ENCODE measurements around the gene ADAP1.

The ADAP1 gene

DNA sequence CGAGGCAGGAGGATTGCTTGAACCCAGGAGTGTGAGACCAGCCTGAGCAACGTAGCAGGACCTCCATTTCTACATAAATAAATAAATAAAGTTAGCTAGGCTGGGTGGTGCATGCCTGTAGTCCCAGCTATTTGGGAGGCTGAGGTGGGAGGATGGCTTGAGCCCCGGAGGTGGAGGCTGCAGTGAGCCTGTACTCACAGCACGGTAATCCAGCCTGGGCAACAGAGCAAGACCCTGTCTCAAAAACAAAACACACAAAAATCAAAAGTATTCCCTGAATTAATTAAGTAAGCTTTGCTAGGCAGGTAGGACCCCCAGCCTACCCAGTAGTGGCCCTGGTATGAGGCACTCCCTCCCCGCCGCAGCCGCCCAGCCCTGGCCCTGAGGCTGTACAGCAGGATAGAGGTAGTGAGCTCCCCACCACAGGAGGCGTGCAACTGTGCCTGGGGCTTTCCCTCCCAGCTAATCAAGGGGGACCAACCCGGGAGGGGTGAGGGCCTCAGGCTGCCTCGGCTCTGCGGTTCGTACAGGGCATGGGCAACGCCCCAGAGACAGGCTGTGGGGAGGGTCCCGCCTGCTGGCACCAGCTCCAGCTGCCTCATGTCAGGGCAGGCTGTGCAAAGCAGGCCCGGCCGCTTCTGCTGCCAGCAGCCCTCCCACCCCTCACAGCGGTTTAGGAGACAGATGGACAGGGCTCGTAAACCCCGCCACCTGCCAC, 27.5 kb upstream of the ADAP1 start:
- Histone ChIP-seq H3K27ac (no peak overlapping the region), H3K4me3 (no peak overlapping the region)
- no peak for DNase-seq (ENCODE audit: low spot score)
- TF ChIP-seq, protein P1, sequence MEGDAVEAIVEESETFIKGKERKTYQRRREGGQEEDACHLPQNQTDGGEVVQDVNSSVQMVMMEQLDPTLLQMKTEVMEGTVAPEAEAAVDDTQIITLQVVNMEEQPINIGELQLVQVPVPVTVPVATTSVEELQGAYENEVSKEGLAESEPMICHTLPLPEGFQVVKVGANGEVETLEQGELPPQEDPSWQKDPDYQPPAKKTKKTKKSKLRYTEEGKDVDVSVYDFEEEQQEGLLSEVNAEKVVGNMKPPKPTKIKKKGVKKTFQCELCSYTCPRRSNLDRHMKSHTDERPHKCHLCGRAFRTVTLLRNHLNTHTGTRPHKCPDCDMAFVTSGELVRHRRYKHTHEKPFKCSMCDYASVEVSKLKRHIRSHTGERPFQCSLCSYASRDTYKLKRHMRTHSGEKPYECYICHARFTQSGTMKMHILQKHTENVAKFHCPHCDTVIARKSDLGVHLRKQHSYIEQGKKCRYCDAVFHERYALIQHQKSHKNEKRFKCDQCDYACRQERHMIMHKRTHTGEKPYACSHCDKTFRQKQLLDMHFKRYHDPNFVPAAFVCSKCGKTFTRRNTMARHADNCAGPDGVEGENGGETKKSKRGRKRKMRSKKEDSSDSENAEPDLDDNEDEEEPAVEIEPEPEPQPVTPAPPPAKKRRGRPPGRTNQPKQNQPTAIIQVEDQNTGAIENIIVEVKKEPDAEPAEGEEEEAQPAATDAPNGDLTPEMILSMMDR (IDR thresholded peaks at IDR 0.05) = no peak

DNA sequence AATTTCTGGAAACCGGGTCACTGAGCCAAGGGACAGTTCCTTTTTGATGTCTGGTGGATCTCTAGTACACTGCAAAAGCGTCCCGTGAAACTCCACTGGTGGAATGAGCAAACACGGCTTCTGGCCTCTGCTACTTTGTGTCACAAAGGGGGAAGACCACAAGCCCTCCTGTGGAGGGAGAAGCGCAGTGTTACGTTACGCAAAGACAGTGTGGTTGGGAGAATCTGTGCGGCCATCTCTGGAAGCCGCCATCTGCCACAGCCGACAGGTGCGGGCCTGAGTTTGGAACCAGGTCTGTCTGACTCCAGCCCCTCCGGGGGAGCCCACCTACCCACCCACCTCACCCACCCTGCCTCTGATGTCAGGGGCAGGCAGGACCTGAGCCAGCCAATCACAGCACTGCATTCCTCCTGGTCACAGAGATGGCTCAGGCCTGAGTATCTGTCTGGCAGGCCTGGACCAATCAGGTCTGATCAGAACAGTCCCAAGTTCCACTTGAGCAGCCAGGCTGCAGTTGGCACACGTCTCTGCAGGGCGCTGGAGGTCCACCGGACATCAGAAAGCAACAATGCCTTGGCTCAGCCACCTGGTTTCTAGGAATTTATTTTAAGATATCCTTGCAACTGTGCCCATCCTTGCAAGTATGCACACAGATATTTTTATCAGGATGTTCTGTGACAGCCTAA, 25.5 kb upstream of the ADAP1 start:
- TF ChIP-seq, protein P1 (IDR thresholded peaks at IDR 0.05) = no peak
- Histone ChIP-seq H3K4me3 (no peak overlapping the region), H3K27ac (no peak overlapping the region)
- no peak for DNase-seq (ENCODE audit: low spot score)

DNA sequence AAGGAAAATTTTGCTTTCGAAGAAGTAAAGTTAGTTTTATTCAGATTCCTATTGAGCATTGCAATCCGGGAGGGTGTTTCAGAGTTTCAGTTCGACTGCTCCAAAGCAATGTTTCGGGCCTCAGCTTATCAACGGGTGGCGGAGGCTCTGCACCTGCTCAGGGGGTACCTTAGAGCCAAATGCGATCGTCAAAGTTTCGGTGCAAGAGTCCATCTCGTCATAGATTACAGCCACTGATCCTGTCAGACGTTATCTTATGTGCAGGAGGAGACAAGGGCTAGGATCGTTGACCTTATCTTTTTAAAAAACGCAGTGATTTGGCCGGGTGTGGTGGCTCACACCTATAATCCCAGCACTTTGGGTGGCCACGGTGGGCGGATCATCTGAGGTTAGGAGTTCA, 24.7 kb upstream of the ADAP1 start:
- DNase-seq (ENCODE audit: low spot score) = no peak
- TF ChIP-seq, protein P1 (IDR thresholded peaks at IDR 0.05) = no peak

DNA sequence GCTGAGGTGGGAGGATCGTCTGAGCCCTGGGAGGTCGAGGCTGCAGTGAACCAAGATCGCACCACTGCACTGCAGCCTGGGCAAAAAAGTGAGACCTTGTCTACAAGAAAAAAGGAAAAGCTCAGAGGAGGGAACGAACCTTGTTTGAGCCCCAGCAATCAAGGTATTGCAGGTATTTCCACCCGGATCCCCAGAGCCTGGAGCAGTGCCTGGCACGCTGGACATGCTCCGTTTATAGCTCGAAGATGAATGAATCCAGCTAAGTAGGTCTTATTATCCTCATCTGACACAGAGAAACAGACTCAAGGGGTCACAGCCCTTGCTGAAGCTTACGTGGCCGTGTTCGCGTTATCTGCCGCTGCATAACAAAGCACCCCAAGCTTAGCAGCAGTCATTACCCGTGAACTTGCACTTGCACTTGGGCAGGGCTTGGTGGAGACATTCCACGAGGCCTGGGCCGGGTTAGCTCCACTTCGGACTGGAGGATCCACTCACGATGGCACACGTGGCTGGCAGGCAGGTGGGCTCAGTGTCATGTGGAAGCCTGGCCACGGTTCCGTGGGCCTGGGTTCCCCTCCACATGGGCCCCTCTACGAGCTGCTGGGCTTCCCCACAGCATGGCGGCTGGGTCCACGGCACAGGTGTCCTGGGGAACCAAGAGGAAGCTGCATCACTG, 24.1 kb upstream of the ADAP1 start:
- H3K27ac ChIP-seq = no peak overlapping the region
- TF ChIP-seq, protein P1 (IDR thresholded peaks at IDR 0.05) = no peak
- no peak overlapping the region for H3K4me3 ChIP-seq
- no peak for DNase-seq (ENCODE audit: low spot score)

More for the DNA sequence above, 24.7 kb upstream of the ADAP1 start:
- H3K4me3 ChIP-seq = no peak overlapping the region
- H3K27ac ChIP-seq = no peak overlapping the region

DNA sequence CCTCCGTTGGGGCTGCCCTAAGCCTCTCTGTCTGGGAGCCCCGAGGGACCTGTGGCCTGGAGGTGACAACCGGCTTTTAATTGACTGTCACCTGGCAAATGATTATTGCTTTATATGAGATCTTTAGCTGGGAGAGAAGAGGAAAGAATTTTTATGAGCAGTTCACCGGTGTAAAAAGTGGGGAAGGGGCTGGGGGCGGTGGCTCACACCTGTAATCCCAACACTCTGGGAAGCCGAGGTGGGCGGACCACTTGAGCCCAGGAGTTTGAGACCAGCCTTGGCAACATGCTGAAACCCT, 23.5 kb upstream of the ADAP1 start:
- Histone ChIP-seq H3K27ac (no peak overlapping the region), H3K4me3 (no peak overlapping the region)
- DNase-seq (ENCODE audit: low spot score) = no peak
- TF ChIP-seq, protein P1 (IDR thresholded peaks at IDR 0.05) = no peak

DNA sequence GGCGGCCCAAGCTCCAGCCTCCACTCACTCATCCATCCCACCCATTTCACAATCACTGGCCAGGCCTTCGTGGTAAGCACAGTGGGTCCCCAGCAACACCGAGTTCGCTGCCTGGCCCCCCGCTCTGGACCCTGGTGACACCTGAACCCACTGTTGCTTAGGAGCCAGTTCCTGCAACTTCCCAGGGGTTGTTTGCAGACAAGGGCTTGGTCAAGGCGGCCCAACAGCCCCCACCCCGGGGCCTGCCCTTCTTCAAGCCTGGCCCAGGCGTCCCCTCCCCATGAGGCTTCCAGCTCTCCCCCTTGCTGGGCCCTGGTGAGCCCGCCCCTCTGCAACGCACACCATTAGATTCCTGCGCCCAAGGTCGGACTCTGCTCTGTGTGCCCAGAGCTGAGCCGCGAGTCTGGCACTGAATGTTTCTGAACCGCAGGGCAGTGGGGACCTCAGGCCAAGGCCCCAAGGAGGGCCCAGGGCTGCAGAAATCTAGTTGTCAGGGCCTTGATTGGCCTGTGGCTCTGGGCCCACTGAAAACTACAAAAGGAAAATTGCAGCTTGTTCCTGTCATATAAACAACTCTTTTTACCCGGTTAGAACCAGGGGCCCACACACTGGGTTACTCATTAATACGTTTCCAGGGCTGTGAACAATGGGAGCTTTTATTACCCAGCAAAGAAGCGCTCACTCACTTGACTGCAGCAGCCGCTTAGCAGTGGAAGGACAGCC, 23.0 kb upstream of the ADAP1 start:
- H3K27ac ChIP-seq = no peak overlapping the region
- H3K4me3 ChIP-seq = no peak overlapping the region
- DNase-seq (ENCODE audit: low spot score) = no peak
- TF ChIP-seq, protein P1 (IDR thresholded peaks at IDR 0.05) = no peak

Measured in coronary artery (tissue), 2 donors.